OCI-LY3 (cell line): Measurements from ENCODE around the gene COMMD10.

Experiments
- H2AFZ ChIP-seq: fragments of 200-600, 300-600 bp; shearing (Covaris generic); 2 replicates; pipeline ENCODE4 v1.6.0; 2014; ENCODE audit warnings: antibody characterized with exemption, low read depth, low read length
- H3K27ac ChIP-seq: fragments of 200-600, 300-600 bp; sonication (generic); 2 replicates; pipeline ENCODE4 v1.5.1; 2014; ENCODE audit warnings: mild to moderate bottlenecking, low read length, moderate library complexity, mixed read lengths
- H3K27me3 ChIP-seq: fragments of 200-600, 300-600 bp; sonication (generic); 2 replicates; pipeline ENCODE4 v1.6.1; 2014; ENCODE audit warnings: low read depth, low read length, mixed read lengths
- H3K36me3 ChIP-seq: fragments of 200-600, 300-600 bp; sonication (generic); replicated peaks from 2 replicates; pipeline ENCODE3; 2014; ENCODE audit warnings: low read depth, low read length, mixed read lengths
- H3K4me1 ChIP-seq: fragments of 300-600, 200-600 bp; sonication (generic); 2 replicates; pipeline ENCODE4 v1.6.1; 2014; ENCODE audit warnings: low read length, mixed read lengths
- H3K4me2 ChIP-seq: fragments of 200-600, 300-600 bp; sonication (generic); 2 replicates; pipeline ENCODE4 v1.6.1; 2014; ENCODE audit warnings: low read length, mixed read lengths
- H3K4me3 ChIP-seq: fragments of 300-600, 200-600 bp; sonication (generic); 2 replicates; pipeline ENCODE4 v1.5.1; 2014; ENCODE audit warnings: antibody characterized with exemption, mild to moderate bottlenecking, low read length, moderate library complexity
- H3K79me2 ChIP-seq: fragments of 300-600, 200-600 bp; shearing (Covaris generic); 2 replicates; pipeline ENCODE4 v1.6.1; 2014; ENCODE audit warnings: mild to moderate bottlenecking, low read length, mixed read lengths
- H3K9ac ChIP-seq: fragments of 300-600, 200-600 bp; shearing (Covaris generic); 2 replicates; pipeline ENCODE4 v1.6.0; 2014; ENCODE audit warnings: mild to moderate bottlenecking, low read length, moderate library complexity
- H3K9me3 ChIP-seq: fragments of 200-600, 300-600 bp; shearing (Covaris generic); 2 replicates; pipeline ENCODE4 v1.6.1; 2014; ENCODE audit warnings: low read length, mixed read lengths; ENCODE audit not compliant: insufficient read depth
- H4K20me1 ChIP-seq: fragments of 200-600, 300-600 bp; sonication (generic); 2 replicates; pipeline ENCODE4 v1.6.1; 2016; ENCODE audit warnings: low read length, mixed read lengths; ENCODE audit not compliant: insufficient read depth
- CTCF ChIP-seq: fragments of 200-600, 300-600 bp; sonication (generic); IDR thresholded peaks from 2 replicates; pipeline ENCODE4 v1.5.1; 2014; ENCODE audit warnings: antibody characterized with exemption, low read length, low read depth
- EZH2phosphoT487 ChIP-seq: fragments of 200-600 bp; shearing (Covaris generic); IDR thresholded peaks from 2 replicates; pipeline ENCODE4 v1.6.1; 2018; ENCODE audit warnings: antibody characterized with exemption, mixed run types, low read depth

Gene COMMD10

GRCh38 chr5:116137544-116138378 lies 52.9 kb downstream of the COMMD10 start:
- Histone ChIP-seq H3K4me1 (peaks cover 10% of the 10 kb centered on the region), H3K9ac (no peak overlapping the region), H3K4me3 (no peak overlapping the region), H3K27me3 (no peaks in the 10 kb centered on the region), H3K36me3 (peaks cover 4% of the 10 kb centered on the region), H2AFZ (no peak overlapping the region), H4K20me1 (peaks cover 4% of the 10 kb centered on the region; the same call in 1 of the 2 replicates), H3K27ac (no peak overlapping the region), H3K4me2 (no peak overlapping the region), H3K79me2 (no peaks in the 10 kb centered on the region), H3K9me3 (no peaks in the 10 kb centered on the region)
- peak; percentile 69 for TF ChIP-seq CTCF
- TF ChIP-seq EZH2phosphoT487: no peak

GRCh38 chr5:116142495-116142894 lies 57.7 kb downstream of the COMMD10 start:
- Histone ChIP-seq H4K20me1 (no peaks in the 10 kb centered on the region), H3K4me3 (no peak overlapping the region), H3K79me2 (no peaks in the 10 kb centered on the region), H2AFZ (no peak overlapping the region), H3K27me3 (no peaks in the 10 kb centered on the region), H3K4me1 (no peaks in the 10 kb centered on the region), H3K27ac (no peak overlapping the region), H3K36me3 (no peaks in the 10 kb centered on the region), H3K4me2 (no peak overlapping the region), H3K9ac (no peak overlapping the region), H3K9me3 (no peaks in the 10 kb centered on the region)
- TF ChIP-seq EZH2phosphoT487 (no peak), CTCF (no peak)

GRCh38 chr5:116144103-116144502 lies 59.3 kb downstream of the COMMD10 start:
- Histone ChIP-seq H3K27ac (no peak overlapping the region), H4K20me1 (no peaks in the 10 kb centered on the region), H3K27me3 (no peaks in the 10 kb centered on the region), H3K4me3 (no peak overlapping the region), H3K4me2 (no peak overlapping the region), H3K9me3 (no peaks in the 10 kb centered on the region), H3K4me1 (no peaks in the 10 kb centered on the region), H3K79me2 (no peaks in the 10 kb centered on the region), H2AFZ (no peak overlapping the region), H3K9ac (no peak overlapping the region), H3K36me3 (no peaks in the 10 kb centered on the region)
- TF ChIP-seq CTCF: no peak
- TF ChIP-seq EZH2phosphoT487: no peak

GRCh38 chr5:116144991-116145390 lies 60.2 kb downstream of the COMMD10 start:
- no peaks in the 10 kb centered on the region for H3K36me3 ChIP-seq
- H3K79me2 ChIP-seq: no peaks in the 10 kb centered on the region
- H3K27me3 ChIP-seq: no peaks in the 10 kb centered on the region
- no peak overlapping the region for H3K4me2 ChIP-seq
- TF ChIP-seq EZH2phosphoT487: no peak
- no peak for TF ChIP-seq CTCF
- H3K9me3 ChIP-seq: no peaks in the 10 kb centered on the region
- H3K9ac ChIP-seq: no peak overlapping the region
- no peaks in the 10 kb centered on the region for H3K4me1 ChIP-seq
- H3K4me3 ChIP-seq: no peak overlapping the region
- no peaks in the 10 kb centered on the region for H4K20me1 ChIP-seq
- no peak overlapping the region for H2AFZ ChIP-seq
- H3K27ac ChIP-seq: no peak overlapping the region
